CD4-positive, alpha-beta T cell treated with Interleukin-1 beta for 1 hour (primary cell): Measurements from ENCODE around the gene MLF1.
"Not testable (repeated sequence)": the region's sequence is repeated elsewhere in the genome, so short reads cannot be mapped to it uniquely, and the experiment has no call there.

Experiments used
- DNase-seq, 2 donors: peaks; one replicate each; pipeline ENCODE4 v3.0.0-alpha.2; 2020 to 2022

MLF1 gene

GRCh38 chr3:158570999-158571702 is at the start of gene MLF1:
Gene MLF1, plus strand, starts transcription at chr3:158571194. Its CDS starts 107 bp downstream, at chr3:158571301.
- DNase-seq = peak; percentile 88 to 91

GRCh38 chr3:158522221-158523136 is 48.5 kb upstream of the MLF1 start:
- DNase-seq = no peak

- no peak for DNase-seq
Observed at GRCh38 chr3:158528076-158528674, 42.8 kb upstream of the MLF1 start.

GRCh38 chr3:158531334-158531733 is 39.7 kb upstream of the MLF1 start:
- no peak for DNase-seq

GRCh38 chr3:158532099-158532734 is 38.8 kb upstream of the MLF1 start:
- DNase-seq = peak in 1 of 2 donors; percentile 16

- DNase-seq = no peak
Observed at GRCh38 chr3:158535918-158536317, 35.1 kb upstream of the MLF1 start.

- DNase-seq = peak; percentile 1 to 56
Observed at GRCh38 chr3:158539414-158540014, 31.5 kb upstream of the MLF1 start.

- no peak for DNase-seq
Observed at GRCh38 chr3:158540066-158540465, 30.9 kb upstream of the MLF1 start.

- no peak for DNase-seq
Observed at GRCh38 chr3:158548691-158549090, 22.3 kb upstream of the MLF1 start.

GRCh38 chr3:158549938-158550337 is 21.1 kb upstream of the MLF1 start:
- not testable (repeated sequence) for DNase-seq

GRCh38 chr3:158552124-158552523 is 18.9 kb upstream of the MLF1 start:
- DNase-seq = no peak

GRCh38 chr3:158559504-158559903 is 11.5 kb upstream of the MLF1 start:
- no peak for DNase-seq

GRCh38 chr3:158560979-158561378 is 10.0 kb upstream of the MLF1 start:
- no peak for DNase-seq

- DNase-seq = no peak
Observed at GRCh38 chr3:158562674-158563073, 8.3 kb upstream of the MLF1 start.

GRCh38 chr3:158563076-158563475 is 7.9 kb upstream of the MLF1 start:
- no peak for DNase-seq

- no peak for DNase-seq
Observed at GRCh38 chr3:158565076-158565475, 5.9 kb upstream of the MLF1 start.

GRCh38 chr3:158568784-158569183 is 2.2 kb upstream of the MLF1 start:
- DNase-seq = no peak

GRCh38 chr3:158569794-158570193 is 1.2 kb upstream of the MLF1 start:
- no peak for DNase-seq

- DNase-seq = no peak
Observed at GRCh38 chr3:158571969-158572765, 1.2 kb downstream of the MLF1 start.

- DNase-seq = no peak
Observed at GRCh38 chr3:158572766-158573060, 1.7 kb downstream of the MLF1 start.

- DNase-seq = no peak
Observed at GRCh38 chr3:158573714-158574113, 2.7 kb downstream of the MLF1 start.

GRCh38 chr3:158574646-158575045 is 3.7 kb downstream of the MLF1 start:
- DNase-seq = no peak
